Activated CD4-positive, alpha-beta T cell treated with anti-CD3 and anti-CD28 coated beads, Interleukin-2, amount 10 ng/mL, durations not matched to agents 7 days and 5 days (primary cell): ENCODE results near the gene TUBA8. TPM values are rescaled to one million over a fixed set of nuclear protein-coding genes. Genes with fewer than 3 reads are reported as not detected.

ENCODE experiments used
- total RNA-seq, 2 experiments: library from RNA; stranded (reverse); gene quantifications; one replicate each; pipeline ENCODE4 v1.2.3, GENCODE V29; 2021

The TUBA8 gene
- total RNA-seq, 2 experiments from 2014 or later = 1.4 to 2.2 TPM

Other genes starting within 250 kb of the TUBA8 start
- gene MICAL3, start 86.2 kb upstream of the TUBA8 start, total RNA-seq = 10 to 100 TPM; 19.1 to 21.4 TPM
- 10 to 100 TPM; 40.1 to 41.0 TPM for gene PEX26, start 32.8 kb upstream of the TUBA8 start, total RNA-seq
- gene USP18, start 39.4 kb downstream of the TUBA8 start, total RNA-seq = 10 to 100 TPM; 68.7 to 73.0 TPM